OCI-LY1 (cell line): ENCODE results near the gene B3GAT1.

Experiments used
- H2AFZ ChIP-seq: fragments of 200-600 bp; sonication (generic), shearing (Covaris generic); 2 replicates; pipeline ENCODE4 v1.6.0; 2014; ENCODE audit warnings: antibody characterized with exemption, mild to moderate bottlenecking, low read length
- H3F3A ChIP-seq: fragments of 200-600 bp; sonication (generic), shearing (Covaris generic); 2 replicates; pipeline ENCODE4 v1.6.0; 2014; ENCODE audit warnings: mild to moderate bottlenecking, antibody characterized with exemption, low read length, moderate library complexity; ENCODE audit not compliant: insufficient read depth
- H3K27ac ChIP-seq: fragments of 200-600 bp; sonication (generic); 2 replicates; pipeline ENCODE4 v1.5.1; 2014; ENCODE audit warnings: low read length, mixed run types, mild to moderate bottlenecking, low read depth; ENCODE audit not compliant: poor library complexity, severe bottlenecking
- H3K27me3 ChIP-seq: fragments of 200-600 bp; sonication (generic); 2 replicates; pipeline ENCODE4 v1.6.0; 2014; ENCODE audit warnings: antibody characterized with exemption, mild to moderate bottlenecking, low read length, moderate library complexity; ENCODE audit not compliant: insufficient read depth
- H3K36me3 ChIP-seq: fragments of 200-600 bp; sonication (generic); 2 replicates; pipeline ENCODE4 v1.6.1; 2014; ENCODE audit warnings: mild to moderate bottlenecking, antibody characterized with exemption, low read length, moderate library complexity, mixed read lengths; ENCODE audit not compliant: insufficient read depth
- H3K4me1 ChIP-seq: fragments of 200-600 bp; sonication (generic); 2 replicates; pipeline ENCODE4 v1.5.1; 2014; ENCODE audit warnings: mild to moderate bottlenecking, low read length, moderate library complexity; ENCODE audit not compliant: insufficient read depth, severe bottlenecking
- H3K4me2 ChIP-seq: fragments of 200-600 bp; sonication (generic), shearing (Covaris generic); 2 replicates; pipeline ENCODE4 v1.6.1; 2014; ENCODE audit warnings: low read length
- H3K4me3 ChIP-seq: fragments of 200-600 bp; sonication (generic); 2 replicates; pipeline ENCODE4 v1.5.1; 2014; ENCODE audit warnings: low read length, low read depth, mild to moderate bottlenecking, mixed read lengths; ENCODE audit not compliant: poor library complexity, severe bottlenecking
- H3K79me2 ChIP-seq: fragments of 200-600 bp; shearing (Covaris generic); 2 replicates; pipeline ENCODE4 v1.6.1; 2016; ENCODE audit warnings: mixed run types, low read length, mixed read lengths; ENCODE audit not compliant: insufficient read depth
- H3K9ac ChIP-seq: fragments of 200-600 bp; sonication (generic), shearing (Covaris generic); 2 replicates; pipeline ENCODE4 v1.6.1; 2014; ENCODE audit warnings: mild to moderate bottlenecking, low read length, mixed read lengths
- H3K9me2 ChIP-seq: fragments of 200-600 bp; sonication (generic), shearing (Covaris generic); 2 replicates; pipeline ENCODE4 v1.6.1; 2014; ENCODE audit warnings: low read depth, mild to moderate bottlenecking, low read length, mixed read lengths
- H3K9me3 ChIP-seq: fragments of 200-600 bp; shearing (Covaris generic); 2 replicates; pipeline ENCODE4 v1.6.1; 2014; ENCODE audit warnings: low read length, mixed read lengths
- H4K20me1 ChIP-seq: fragments of 200-600 bp; sonication (generic), shearing (Covaris generic); 2 replicates; pipeline ENCODE4 v1.6.0; 2016; ENCODE audit warnings: mild to moderate bottlenecking, low read length; ENCODE audit not compliant: insufficient read depth
- EZH2 ChIP-seq: fragments of 200-600 bp; sonication (generic), shearing (Covaris generic); IDR thresholded peaks from 2 replicates; pipeline ENCODE4 v1.8.0; 2017; ENCODE audit warnings: borderline replicate concordance, mixed run types, mild to moderate bottlenecking, antibody characterized with exemption, low read length, moderate library complexity, mixed read lengths
- TF ChIP-seq, protein P1 (sequence below): fragments of 200-600 bp; sonication (generic), shearing (Covaris generic); IDR thresholded peaks from 2 replicates; pipeline ENCODE4 v1.5.1; 2017; ENCODE audit warnings: mild to moderate bottlenecking, antibody characterized with exemption, low read length, moderate library complexity, mixed read lengths

Gene B3GAT1

GRCh38 chr11:134361661-134362060 is 50.4 kb downstream of the B3GAT1 start:
- H3K9ac ChIP-seq = no peak overlapping the region
- no peaks in the 10 kb centered on the region for H3K36me3 ChIP-seq
- H3F3A ChIP-seq = no peaks in the 10 kb centered on the region
- no peak overlapping the region for H3K4me3 ChIP-seq
- H4K20me1 ChIP-seq = no peaks in the 10 kb centered on the region
- no peaks in the 10 kb centered on the region for H3K9me3 ChIP-seq
- no peak overlapping the region for H3K27ac ChIP-seq
- H3K4me1 ChIP-seq = no peaks in the 10 kb centered on the region
- no peaks in the 10 kb centered on the region for H3K9me2 ChIP-seq
- TF ChIP-seq EZH2 = no peak
- TF ChIP-seq, protein P1, sequence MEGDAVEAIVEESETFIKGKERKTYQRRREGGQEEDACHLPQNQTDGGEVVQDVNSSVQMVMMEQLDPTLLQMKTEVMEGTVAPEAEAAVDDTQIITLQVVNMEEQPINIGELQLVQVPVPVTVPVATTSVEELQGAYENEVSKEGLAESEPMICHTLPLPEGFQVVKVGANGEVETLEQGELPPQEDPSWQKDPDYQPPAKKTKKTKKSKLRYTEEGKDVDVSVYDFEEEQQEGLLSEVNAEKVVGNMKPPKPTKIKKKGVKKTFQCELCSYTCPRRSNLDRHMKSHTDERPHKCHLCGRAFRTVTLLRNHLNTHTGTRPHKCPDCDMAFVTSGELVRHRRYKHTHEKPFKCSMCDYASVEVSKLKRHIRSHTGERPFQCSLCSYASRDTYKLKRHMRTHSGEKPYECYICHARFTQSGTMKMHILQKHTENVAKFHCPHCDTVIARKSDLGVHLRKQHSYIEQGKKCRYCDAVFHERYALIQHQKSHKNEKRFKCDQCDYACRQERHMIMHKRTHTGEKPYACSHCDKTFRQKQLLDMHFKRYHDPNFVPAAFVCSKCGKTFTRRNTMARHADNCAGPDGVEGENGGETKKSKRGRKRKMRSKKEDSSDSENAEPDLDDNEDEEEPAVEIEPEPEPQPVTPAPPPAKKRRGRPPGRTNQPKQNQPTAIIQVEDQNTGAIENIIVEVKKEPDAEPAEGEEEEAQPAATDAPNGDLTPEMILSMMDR = no peak
- H3K79me2 ChIP-seq = no peaks in the 10 kb centered on the region
- no peaks in the 10 kb centered on the region for H3K27me3 ChIP-seq
- H2AFZ ChIP-seq = no peak overlapping the region
- no peak overlapping the region for H3K4me2 ChIP-seq

DNA sequence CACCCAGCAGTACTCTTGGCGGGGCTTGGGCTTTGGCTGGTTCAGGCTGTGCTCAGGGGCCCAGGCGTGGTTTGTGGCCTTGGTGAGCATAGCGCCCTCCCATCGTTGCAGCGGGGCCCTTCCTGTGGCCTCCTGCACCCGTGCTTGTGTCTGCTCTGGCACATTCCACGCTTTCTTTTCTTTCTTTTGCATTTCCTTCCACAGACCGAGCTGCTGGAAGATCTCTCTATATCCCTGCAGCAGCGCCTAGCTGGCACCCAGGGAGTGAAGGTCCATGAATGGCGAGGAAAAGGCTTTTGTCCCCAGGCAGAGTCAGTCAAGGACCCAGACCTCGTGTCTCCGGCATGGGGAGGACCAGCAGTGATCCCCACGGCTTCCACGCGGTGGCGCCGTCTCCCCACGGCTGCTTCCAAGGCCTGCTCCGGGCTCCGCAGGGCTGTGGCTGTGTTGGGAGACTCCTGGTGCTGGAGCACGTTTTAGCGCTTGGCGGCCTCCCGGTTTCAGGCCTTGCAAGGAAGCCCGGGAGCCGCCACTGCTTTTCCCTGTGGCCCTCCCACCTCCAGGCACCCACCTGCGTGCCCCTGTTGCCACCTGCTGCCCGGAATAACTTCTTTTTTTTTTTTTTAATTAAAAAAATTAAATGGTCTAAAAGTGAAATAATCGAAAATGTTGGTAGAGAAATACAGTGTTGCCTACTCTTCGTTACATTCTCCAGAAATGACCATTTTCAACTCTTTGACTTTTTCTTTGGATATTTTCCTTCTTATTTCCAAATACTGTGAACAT is 51.8 kb downstream of the B3GAT1 start:
- Histone ChIP-seq H3K4me3 (no peak overlapping the region), H3K27ac (no peak overlapping the region)

GRCh38 chr11:134359646-134360045 is 52.4 kb downstream of the B3GAT1 start:
- Histone ChIP-seq H3K4me1 (no peaks in the 10 kb centered on the region), H3K9ac (no peak overlapping the region), H2AFZ (no peak overlapping the region), H3K79me2 (no peaks in the 10 kb centered on the region), H3K27ac (no peak overlapping the region), H3K9me3 (no peaks in the 10 kb centered on the region), H4K20me1 (no peaks in the 10 kb centered on the region), H3F3A (no peaks in the 10 kb centered on the region), H3K4me2 (no peak overlapping the region), H3K9me2 (no peaks in the 10 kb centered on the region), H3K4me3 (no peak overlapping the region), H3K27me3 (no peaks in the 10 kb centered on the region), H3K36me3 (no peaks in the 10 kb centered on the region)
- TF ChIP-seq EZH2 = no peak
- TF ChIP-seq, protein P1 = no peak

More for the DNA sequence above, 51.8 kb downstream of the B3GAT1 start:
- Histone ChIP-seq H3K27me3 (no peaks in the 10 kb centered on the region), H3K4me1 (no peaks in the 10 kb centered on the region), H2AFZ (no peak overlapping the region), H4K20me1 (no peaks in the 10 kb centered on the region), H3K36me3 (no peaks in the 10 kb centered on the region), H3K9me3 (no peaks in the 10 kb centered on the region), H3K79me2 (no peaks in the 10 kb centered on the region), H3K4me2 (no peak overlapping the region), H3F3A (no peaks in the 10 kb centered on the region), H3K9ac (no peak overlapping the region), H3K9me2 (no peaks in the 10 kb centered on the region)
- no peak for TF ChIP-seq EZH2
- TF ChIP-seq, protein P1 = peak; percentile 64
